Heart left ventricle (tissue), 16 donors: ENCODE measurements around the gene PRICKLE2. TPM values are rescaled to one million over a fixed set of nuclear protein-coding genes. Genes with fewer than 3 reads are reported as not detected.
A peak's percentile ranks its signal among the peaks of the same experiment; 100 is the strongest.

Experiments
- ATAC-seq, 4 donors: fragments of 200-7000 bp; cut with Tn5 transposase; one replicate each; pipeline ENCODE4 v1.9.1; 2020 to 2022; ENCODE audit warnings: moderate library complexity in 4 of 4, mild to moderate bottlenecking in 3 of 4, moderate number of reproducible peaks in 1 of 4
- DNase-seq, 5 donors: peaks; one replicate each; pipeline ENCODE4 v3.0.0-alpha.2; 2020
- H3K27ac ChIP-seq, 12 donors: fragments of 200-600 bp; sonication (generic) in 4 of 12; one replicate each; pipeline versions ENCODE4 v1.5.0 to v1.8.0; 2016 to 2022; ENCODE audit warnings: mild to moderate bottlenecking in 2 of 12
- H3K27me3 ChIP-seq, 9 donors: fragments of 200-600 bp; sonication (generic) in 2 of 9; one replicate each; pipeline versions ENCODE4 v1.5.1 to v1.8.0; 2016 to 2022; ENCODE audit warnings: mild to moderate bottlenecking in 3 of 9
- H3K36me3 ChIP-seq, 9 donors: fragments of 200-600 bp; sonication (generic) in 2 of 9; one replicate each; pipeline versions ENCODE4 v1.5.0 to v1.8.0; 2018 to 2022; ENCODE audit warnings: mild to moderate bottlenecking in 2 of 9
- H3K4me1 ChIP-seq, 12 donors: fragments of 200-600 bp; sonication (generic) in 4 of 12; one replicate each; pipeline versions ENCODE4 v1.5.0 to v1.8.0; 2016 to 2022; ENCODE audit warnings: mild to moderate bottlenecking in 3 of 12
- H3K4me3 ChIP-seq, 12 donors: fragments of 200-600 bp; sonication (generic) in 4 of 12; one replicate each; pipeline versions ENCODE4 v1.5.0 to v1.8.0; 2017 to 2022; ENCODE audit warnings: mild to moderate bottlenecking in 9 of 12, moderate library complexity in 4 of 12
- H3K9me3 ChIP-seq, 12 donors: fragments of 200-600 bp; sonication (generic) in 4 of 12; one replicate each; pipeline versions ENCODE4 v1.5.0 to v1.8.0; 2016 to 2022; ENCODE audit warnings: mild to moderate bottlenecking in 1 of 12
- CTCF ChIP-seq, 12 donors: fragments of 200-600 bp; sonication (generic) in 4 of 12; IDR thresholded peaks; one replicate each; pipeline versions ENCODE4 v1.5.0 to v1.8.0; 2018 to 2022; ENCODE audit warnings: antibody characterized with exemption in 12 of 12, mild to moderate bottlenecking in 5 of 12
- POLR2A ChIP-seq, 2 donors: fragments of 450-650 bp; IDR thresholded peaks; one replicate each; pipeline ENCODE4 v1.6.1; 2017; ENCODE audit warnings: antibody characterized with exemption in 2 of 2, mild to moderate bottlenecking in 2 of 2, moderate library complexity in 2 of 2
- WGBS, 4 donors: extraction: QIAGEN DNeasy Blood & Tissue Kit in 2 of 4; methylation state at CpG; one replicate each; pipeline versions ENCODE4 v1.1.5 to v1.1.7; 2013 to 2018; 5-methylcytosine and 5-hydroxymethylcytosine counted together
- intact Hi-C, 10 donors: fragments of 100-400 bp; cut with DNase I; formaldehyde crosslinking; loops; one replicate each; pipeline versions ENCODE4 v1.11.1 to v1.14.2; 2022
- polyA plus RNA-seq, 2 donors: library from polyadenylated mRNA; stranded (reverse); fragments of 200-250 nt; gene quantifications; one replicate each; pipeline ENCODE4 v1.2.3, GENCODE V29; 2013
- total RNA-seq, 9 donors: library from RNA; depleted of rRNA in 2 of 9; stranded (reverse); fragments of >200 nt in 2 of 9; fragmentation: NEBNext Ultra II Directional in 3 of 9; extraction: Animal tissue kit (Norgen Biotek cat#: 25700) in 3 of 9; gene quantifications; one replicate each; pipeline versions ENCODE4 v1.1.0 to v1.2.4, GENCODE V29; 2016 to 2023
- donor health status: ischemic (EF 13 %, LVEDD 7.1; RV severe dilation, severe dysfunction).
- donor health status: healthy with polysubstance abuse.
- donor health status: DM: no; HTN: yes; CAD: no.
- donor health status: DM: no; HTN: no; CAD: no.
- donor health status: ischemic (EF 25% LVEDD 6.9; RV normal size, moderate dysfunction).
- donor health status: ischemic (EF 25% LVEDD 5.7; RV mildly dilated, moderate dysfunction).
- donor health status: healthy.
- donor health status: DM: yes; HTN: yes; CAD: no.
- donor health status: ischemic (EF 35%, LVEDD 5.7; RV mildly dilated, moderate dysfunction).
- donor health status: nonischemic (EF 11% LVEDD 7.7; RV severe dilation, severe dysfunction).
- donor health status: DM: yes; HTN: yes; CAD: no.
- donor health status: PGD.
- donor health status: ischemic (EF 29% LVEDD 5.4; RV normal size, mild dysfunction).
- donor health status: nonischemic (EF 23%, LVEDD 6.1; RV moderate dilation, normal function).

PRICKLE2 gene
- total and polyA plus RNA-seq, 11 donors: 1.5 to 15.2 (median 7.3) TPM

- DNase-seq (no peak), ATAC-seq (peak in 1 of 4 donors; percentile 22)
- intact Hi-C loops: loop anchor here in 6 of 10 donors (5.0 kb wide), 4 partner anchors 33 to 188 kb away; no protein-coding TSS in a partner anchor
- TF ChIP-seq POLR2A (IDR thresholded peaks at IDR 0.05) (no peak), CTCF (IDR thresholded peaks at IDR 0.05) (no peak)
- no peaks in the 10 kb centered on the region for H3K9me3 ChIP-seq
- peak overlapping the region in 11 of 12 donors; percentile 4 to 84 (median 22) for H3K27ac ChIP-seq
- WGBS, 4 donors: 29 to 45% (median 37%) methylated on average over 8 of the region's 8 CpGs
- H3K27me3 ChIP-seq: no peaks in the 10 kb centered on the region
- H3K4me1 ChIP-seq: peaks cover 5 to 97% (median 67%) of the 10 kb centered on the region in 12 donors
- H3K36me3 ChIP-seq: no peaks in the 10 kb centered on the region
- H3K4me3 ChIP-seq: no peak overlapping the region
Measured at GRCh38 chr3:64220161-64220914, 4.9 kb downstream of the PRICKLE2 start.

GRCh38 chr3:64218746-64219145 lies 6.5 kb downstream of the PRICKLE2 start:
- Histone ChIP-seq H3K27me3 (no peaks in the 10 kb centered on the region), H3K4me1 (peaks cover 6 to 97% (median 65%) of the 10 kb centered on the region in 12 donors), H3K9me3 (no peaks in the 10 kb centered on the region), H3K36me3 (no peaks in the 10 kb centered on the region), H3K4me3 (no peak overlapping the region), H3K27ac (peak overlapping the region in 1 of 12 donors; percentile 84)
- 36 to 60% (median 46%) methylated on average over 4 of the region's 4 CpGs for WGBS, 4 donors
- intact Hi-C loops: loop anchor here in 3 of 10 donors (10.0 kb wide), 2 partner anchors 54 to 184 kb away; no protein-coding TSS in a partner anchor
- no peak for ATAC-seq
- TF ChIP-seq POLR2A (IDR thresholded peaks at IDR 0.05): no peak
- no peak for DNase-seq

GRCh38 chr3:64218329-64218728 lies 6.9 kb downstream of the PRICKLE2 start:
- Histone ChIP-seq H3K36me3 (no peaks in the 10 kb centered on the region), H3K4me3 (no peak overlapping the region), H3K27ac (peak overlapping the region in 1 of 12 donors; percentile 84), H3K27me3 (no peaks in the 10 kb centered on the region), H3K9me3 (no peaks in the 10 kb centered on the region), H3K4me1 (peaks cover 8 to 97% (median 65%) of the 10 kb centered on the region in 12 donors)
- 92 to 97% (median 95%) methylated on average over 3 of the region's 3 CpGs for WGBS, 4 donors
- intact Hi-C loops: loop anchor here in 3 of 10 donors (10.0 kb wide), 2 partner anchors 54 to 184 kb away; no protein-coding TSS in a partner anchor
- TF ChIP-seq CTCF (IDR thresholded peaks at IDR 0.05) (no peak), POLR2A (IDR thresholded peaks at IDR 0.05) (no peak)
- ATAC-seq (no peak), DNase-seq (no peak)

- H3K27me3 ChIP-seq: no peaks in the 10 kb centered on the region
- no peak overlapping the region for H3K4me3 ChIP-seq
- ATAC-seq (peak in 1 of 4 donors; percentile 31), DNase-seq (no peak)
- no peaks in the 10 kb centered on the region for H3K9me3 ChIP-seq
- H3K36me3 ChIP-seq: no peaks in the 10 kb centered on the region
- intact Hi-C loops: loop anchor here in 3 of 10 donors (10.0 kb wide), 2 partner anchors 52 to 182 kb away; no protein-coding TSS in a partner anchor
- TF ChIP-seq CTCF (IDR thresholded peaks at IDR 0.05) (no peak), POLR2A (IDR thresholded peaks at IDR 0.05) (no peak)
- peaks cover 8 to 90% (median 54%) of the 10 kb centered on the region in 12 donors for H3K4me1 ChIP-seq
- WGBS, 4 donors: 50 to 57% (median 54%) methylated on average over 10 of the region's 10 CpGs
- peak overlapping the region in 9 of 12 donors; percentile 14 to 84 (median 27) for H3K27ac ChIP-seq
Measured at GRCh38 chr3:64216274-64217147, 8.8 kb downstream of the PRICKLE2 start.
